HG03108 (cell line): ENCODE results near the gene CTIF.

ENCODE experiments used
- ATAC-seq: cut with Tn5 transposase; IDR thresholded peaks from one replicate; pipeline ENCODE4 v1.9.1; 2021; ENCODE audit warnings: moderate library complexity; ENCODE audit not compliant: unreplicated experiment

CTIF gene

GRCh38 chr18:48902023-48902855, 363.4 kb downstream of the CTIF start:
- no peak for ATAC-seq

- ATAC-seq, result no peak
Measured at GRCh38 chr18:48902856-48903601, 364.2 kb downstream of the CTIF start.

- no peak for ATAC-seq
Measured at GRCh38 chr18:48904091-48904490, 365.3 kb downstream of the CTIF start.

- no peak for ATAC-seq
Measured at GRCh38 chr18:48904847-48905394, 366.1 kb downstream of the CTIF start.

- ATAC-seq, result no peak
Measured at GRCh38 chr18:48905513-48905912, 366.7 kb downstream of the CTIF start.

- ATAC-seq, result no peak
Measured at GRCh38 chr18:48908916-48909315, 370.1 kb downstream of the CTIF start.

- no peak for ATAC-seq
Measured at GRCh38 chr18:48909721-48910120, 370.9 kb downstream of the CTIF start.

GRCh38 chr18:48910972-48911545, 372.2 kb downstream of the CTIF start:
- ATAC-seq, result no peak
